ENCODE measurements around the gene CHD9NB.
A peak's percentile ranks its signal among the peaks of the same experiment; 100 is the strongest.
"Not testable (repeated sequence)": the region's sequence is repeated elsewhere in the genome, so short reads cannot be mapped to it uniquely, and the experiment has no call there.

The CHD9NB gene

GRCh38 chr16:53055541-53056391 lies 3.1 kb upstream of the CHD9NB start:
- DNase-seq = no peak

- peak; percentile 3 to 49 for DNase-seq
These were observed 2.2 kb upstream of the CHD9NB start, which contains the start of gene CHD9 for GRCh38 chr16:53054670-53055485. TSS of gene CHD9 (plus strand) at chr16:53054991. CDS start at chr16:53156090, 101,099 bp downstream.

- no peak for DNase-seq
These were observed 1.4 kb upstream of the CHD9NB start for GRCh38 chr16:53053967-53054669.

- DNase-seq = not testable (repeated sequence)
These were observed 1.4 kb downstream of the CHD9NB start for GRCh38 chr16:53051255-53051654.

- no peak for DNase-seq
These were observed 4.4 kb downstream of the CHD9NB start for GRCh38 chr16:53048139-53048915.

- not testable (repeated sequence) for DNase-seq
These were observed 5.2 kb downstream of the CHD9NB start for GRCh38 chr16:53047515-53047914.

GRCh38 chr16:53045341-53046220 lies 7.1 kb downstream of the CHD9NB start:
- DNase-seq = no peak

GRCh38 chr16:53043986-53044601 lies 8.6 kb downstream of the CHD9NB start:
- no peak for DNase-seq

GRCh38 chr16:53043428-53043831 lies 9.3 kb downstream of the CHD9NB start:
- no peak for DNase-seq

GRCh38 chr16:53042235-53042701 lies 10.4 kb downstream of the CHD9NB start:
- no peak for DNase-seq

GRCh38 chr16:53041320-53042051 lies 11.2 kb downstream of the CHD9NB start:
- DNase-seq = no peak

GRCh38 chr16:53040788-53041187 lies 11.9 kb downstream of the CHD9NB start:
- DNase-seq = no peak

- DNase-seq = not testable (repeated sequence)
These were observed 16.0 kb downstream of the CHD9NB start for GRCh38 chr16:53036711-53037110.

GRCh38 chr16:53036066-53036465 lies 16.6 kb downstream of the CHD9NB start:
- DNase-seq = no peak

- no peak for DNase-seq
These were observed 17.3 kb downstream of the CHD9NB start for GRCh38 chr16:53035176-53035942.

GRCh38 chr16:53034306-53034705 lies 18.4 kb downstream of the CHD9NB start:
- no peak for DNase-seq

GRCh38 chr16:53031323-53031942 lies 21.3 kb downstream of the CHD9NB start:
- no peak for DNase-seq

- DNase-seq = no peak
These were observed 22.7 kb downstream of the CHD9NB start for GRCh38 chr16:53029971-53030370.

- no peak for DNase-seq
These were observed 28.7 kb downstream of the CHD9NB start for GRCh38 chr16:53024045-53024444.
